ENCODE data around the gene NHS.

DNA sequence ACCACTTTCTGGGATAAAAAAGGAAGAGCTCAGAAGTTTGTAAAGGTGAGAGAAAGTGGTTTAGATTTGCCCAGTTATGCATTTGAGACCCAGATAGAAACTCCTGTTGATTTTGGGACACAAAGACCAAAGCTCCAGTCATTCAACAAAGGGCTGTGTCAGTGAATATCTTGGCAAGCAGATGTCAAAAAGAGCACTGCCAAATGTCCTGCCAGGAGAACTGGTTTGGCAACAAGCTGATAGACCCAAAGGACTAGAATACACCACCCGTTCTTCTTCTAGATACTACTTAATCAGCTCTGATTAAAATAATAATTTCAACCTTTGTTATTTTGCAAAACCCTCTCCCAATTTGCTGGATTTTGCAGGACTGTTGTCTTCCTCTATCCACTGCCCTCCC is 121.4 kb downstream of the NHS start:
- TF ChIP-seq EZH2 (IDR thresholded peaks at IDR 0.05): no peak
- TF ChIP-seq, protein P1, sequence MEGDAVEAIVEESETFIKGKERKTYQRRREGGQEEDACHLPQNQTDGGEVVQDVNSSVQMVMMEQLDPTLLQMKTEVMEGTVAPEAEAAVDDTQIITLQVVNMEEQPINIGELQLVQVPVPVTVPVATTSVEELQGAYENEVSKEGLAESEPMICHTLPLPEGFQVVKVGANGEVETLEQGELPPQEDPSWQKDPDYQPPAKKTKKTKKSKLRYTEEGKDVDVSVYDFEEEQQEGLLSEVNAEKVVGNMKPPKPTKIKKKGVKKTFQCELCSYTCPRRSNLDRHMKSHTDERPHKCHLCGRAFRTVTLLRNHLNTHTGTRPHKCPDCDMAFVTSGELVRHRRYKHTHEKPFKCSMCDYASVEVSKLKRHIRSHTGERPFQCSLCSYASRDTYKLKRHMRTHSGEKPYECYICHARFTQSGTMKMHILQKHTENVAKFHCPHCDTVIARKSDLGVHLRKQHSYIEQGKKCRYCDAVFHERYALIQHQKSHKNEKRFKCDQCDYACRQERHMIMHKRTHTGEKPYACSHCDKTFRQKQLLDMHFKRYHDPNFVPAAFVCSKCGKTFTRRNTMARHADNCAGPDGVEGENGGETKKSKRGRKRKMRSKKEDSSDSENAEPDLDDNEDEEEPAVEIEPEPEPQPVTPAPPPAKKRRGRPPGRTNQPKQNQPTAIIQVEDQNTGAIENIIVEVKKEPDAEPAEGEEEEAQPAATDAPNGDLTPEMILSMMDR (IDR thresholded peaks at IDR 0.05): no peak
- TF ChIP-seq EZH2phosphoT487 (IDR thresholded peaks at IDR 0.05): no peak

Measured in neural progenitor cell (in vitro differentiated cells).